Lower lobe of right lung (tissue), 2 donors: ENCODE data around the gene ETV6. TPM values are rescaled to one million over a fixed set of nuclear protein-coding genes. Genes with fewer than 3 reads are reported as not detected.
A peak's percentile ranks its signal among the peaks of the same experiment; 100 is the strongest.

ENCODE experiments used
- ATAC-seq, 2 donors: fragments of 200-7000 bp; cut with Tn5 transposase; one replicate each; pipeline ENCODE4 v1.9.1; 2020 to 2022; ENCODE audit warnings: mild to moderate bottlenecking in 2 of 2, moderate library complexity in 2 of 2
- DNase-seq: peaks from one replicate; pipeline ENCODE4 v3.0.0-alpha.2; 2020
- H3K27ac ChIP-seq: fragments of 200-600 bp; one replicate; pipeline ENCODE4 v1.8.0; 2022
- H3K27me3 ChIP-seq: fragments of 200-600 bp; one replicate; pipeline ENCODE4 v1.8.0; 2022; ENCODE audit warnings: low read depth
- H3K36me3 ChIP-seq: fragments of 200-600 bp; one replicate; pipeline ENCODE4 v1.8.0; 2022; ENCODE audit warnings: mild to moderate bottlenecking
- H3K4me1 ChIP-seq: fragments of 200-600 bp; one replicate; pipeline ENCODE4 v1.8.0; 2022
- H3K4me3 ChIP-seq: fragments of 200-600 bp; one replicate; pipeline ENCODE4 v1.8.0; 2022; ENCODE audit warnings: mild to moderate bottlenecking
- H3K9me3 ChIP-seq: fragments of 200-600 bp; one replicate; pipeline ENCODE4 v1.8.0; 2022
- intact Hi-C: fragments of 100-400 bp; cut with DNase I; formaldehyde crosslinking; loops from one replicate; pipeline ENCODE4 v1.11.0; 2022
- total RNA-seq: library from RNA; stranded (reverse); fragmentation: NEBNext Ultra II Directional; extraction: Animal tissue kit (Norgen Biotek cat#: 25700); gene quantifications from one replicate; pipeline ENCODE4 v1.2.1, GENCODE V29; 2021
- TF ChIP-seq, protein P1 (sequence below): fragments of 200-600 bp; IDR thresholded peaks from one replicate; pipeline ENCODE4 v1.8.0; 2022; ENCODE audit warnings: antibody characterized with exemption, mild to moderate bottlenecking
- donor health status: DM: no; HTN: yes; CAD: no; lungs with severe emphysema.

The ETV6 gene
- total RNA-seq, 1 donor from 2014 or later, result 48.4 TPM

DNA sequence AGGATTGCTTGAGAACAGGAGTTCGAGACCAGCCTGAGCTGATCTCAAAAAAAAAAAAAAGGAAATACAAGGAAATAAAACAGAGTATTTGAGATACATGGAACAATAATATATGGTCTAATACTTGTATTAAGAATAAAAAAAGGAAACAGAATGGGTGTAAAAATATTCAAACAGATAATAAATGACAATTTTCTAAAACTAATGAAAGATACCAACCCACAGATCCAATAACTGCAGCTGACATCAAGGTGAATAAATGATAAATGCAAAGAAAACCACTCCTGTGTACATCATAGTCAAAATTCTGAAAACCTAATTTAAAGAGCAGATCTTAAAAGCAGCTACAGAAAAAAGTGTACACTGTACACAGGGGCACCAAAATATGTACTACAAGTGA, 4.1 kb upstream of the ETV6 start:
- DNase-seq (no peak), ATAC-seq (no peak)
- TF ChIP-seq, protein P1, sequence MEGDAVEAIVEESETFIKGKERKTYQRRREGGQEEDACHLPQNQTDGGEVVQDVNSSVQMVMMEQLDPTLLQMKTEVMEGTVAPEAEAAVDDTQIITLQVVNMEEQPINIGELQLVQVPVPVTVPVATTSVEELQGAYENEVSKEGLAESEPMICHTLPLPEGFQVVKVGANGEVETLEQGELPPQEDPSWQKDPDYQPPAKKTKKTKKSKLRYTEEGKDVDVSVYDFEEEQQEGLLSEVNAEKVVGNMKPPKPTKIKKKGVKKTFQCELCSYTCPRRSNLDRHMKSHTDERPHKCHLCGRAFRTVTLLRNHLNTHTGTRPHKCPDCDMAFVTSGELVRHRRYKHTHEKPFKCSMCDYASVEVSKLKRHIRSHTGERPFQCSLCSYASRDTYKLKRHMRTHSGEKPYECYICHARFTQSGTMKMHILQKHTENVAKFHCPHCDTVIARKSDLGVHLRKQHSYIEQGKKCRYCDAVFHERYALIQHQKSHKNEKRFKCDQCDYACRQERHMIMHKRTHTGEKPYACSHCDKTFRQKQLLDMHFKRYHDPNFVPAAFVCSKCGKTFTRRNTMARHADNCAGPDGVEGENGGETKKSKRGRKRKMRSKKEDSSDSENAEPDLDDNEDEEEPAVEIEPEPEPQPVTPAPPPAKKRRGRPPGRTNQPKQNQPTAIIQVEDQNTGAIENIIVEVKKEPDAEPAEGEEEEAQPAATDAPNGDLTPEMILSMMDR, result no peak
- no peak overlapping the region for H3K27ac ChIP-seq
- intact Hi-C loops, result no loop called here
- H3K27me3 ChIP-seq, result no peaks in the 10 kb centered on the region
- H3K36me3 ChIP-seq, result no peaks in the 10 kb centered on the region
- peaks cover 7% of the 10 kb centered on the region for H3K4me1 ChIP-seq
- no peaks in the 10 kb centered on the region for H3K9me3 ChIP-seq
- no peak overlapping the region for H3K4me3 ChIP-seq

DNA sequence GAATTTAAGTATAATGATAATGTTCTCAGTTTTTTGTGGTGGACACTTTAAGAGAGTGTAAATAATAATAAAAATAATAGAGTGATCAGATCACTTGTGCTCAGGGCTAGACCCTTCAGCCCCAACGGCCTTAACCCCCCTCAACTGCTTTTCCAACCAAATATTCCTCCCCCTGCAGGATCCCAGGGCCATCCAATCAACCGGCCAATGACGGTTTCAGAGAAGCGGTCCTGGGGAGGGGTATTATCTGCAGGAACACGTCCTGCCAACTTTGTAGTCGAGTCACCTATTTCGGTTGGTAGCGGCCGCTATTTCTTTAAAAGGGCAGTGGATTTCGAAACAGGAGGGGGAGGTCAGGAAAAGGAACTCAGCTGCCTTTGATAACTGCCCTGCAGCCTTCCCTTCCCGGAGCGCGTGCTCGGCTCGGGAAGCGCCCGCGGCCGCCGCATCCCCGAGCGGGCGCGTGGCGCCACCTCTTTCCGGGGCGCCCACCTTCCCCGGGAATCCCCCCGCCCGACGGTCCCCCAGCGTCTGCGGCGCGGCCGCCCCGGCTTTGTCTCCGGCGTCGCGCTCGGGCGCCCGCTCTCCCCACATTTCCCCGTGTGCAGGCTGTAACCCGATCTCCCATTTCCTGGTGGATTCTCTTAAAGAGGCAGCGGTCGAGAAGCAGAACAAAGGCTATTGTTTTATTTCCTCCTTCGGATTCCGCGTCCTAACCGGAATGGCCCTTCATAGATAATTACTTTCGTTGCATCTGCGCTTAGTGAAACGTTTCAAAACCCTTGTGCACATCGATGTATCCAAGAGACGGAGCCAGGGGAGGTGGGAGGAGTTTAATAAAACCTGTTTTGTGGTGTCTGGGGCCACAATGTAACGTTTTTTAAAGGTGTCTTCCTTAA, 711 bp upstream of the ETV6 start:
- ATAC-seq (peak; percentile 79 to 84), DNase-seq (peak; percentile 71)
- H3K4me3 ChIP-seq, result peak overlapping the region; percentile 82
- peaks cover 26% of the 10 kb centered on the region for H3K4me1 ChIP-seq
- no peaks in the 10 kb centered on the region for H3K9me3 ChIP-seq
- H3K27ac ChIP-seq, result peak overlapping the region; percentile 96
- no peaks in the 10 kb centered on the region for H3K27me3 ChIP-seq
- intact Hi-C loops, result no loop called here
- TF ChIP-seq, protein P1, result no peak
- no peaks in the 10 kb centered on the region for H3K36me3 ChIP-seq

DNA sequence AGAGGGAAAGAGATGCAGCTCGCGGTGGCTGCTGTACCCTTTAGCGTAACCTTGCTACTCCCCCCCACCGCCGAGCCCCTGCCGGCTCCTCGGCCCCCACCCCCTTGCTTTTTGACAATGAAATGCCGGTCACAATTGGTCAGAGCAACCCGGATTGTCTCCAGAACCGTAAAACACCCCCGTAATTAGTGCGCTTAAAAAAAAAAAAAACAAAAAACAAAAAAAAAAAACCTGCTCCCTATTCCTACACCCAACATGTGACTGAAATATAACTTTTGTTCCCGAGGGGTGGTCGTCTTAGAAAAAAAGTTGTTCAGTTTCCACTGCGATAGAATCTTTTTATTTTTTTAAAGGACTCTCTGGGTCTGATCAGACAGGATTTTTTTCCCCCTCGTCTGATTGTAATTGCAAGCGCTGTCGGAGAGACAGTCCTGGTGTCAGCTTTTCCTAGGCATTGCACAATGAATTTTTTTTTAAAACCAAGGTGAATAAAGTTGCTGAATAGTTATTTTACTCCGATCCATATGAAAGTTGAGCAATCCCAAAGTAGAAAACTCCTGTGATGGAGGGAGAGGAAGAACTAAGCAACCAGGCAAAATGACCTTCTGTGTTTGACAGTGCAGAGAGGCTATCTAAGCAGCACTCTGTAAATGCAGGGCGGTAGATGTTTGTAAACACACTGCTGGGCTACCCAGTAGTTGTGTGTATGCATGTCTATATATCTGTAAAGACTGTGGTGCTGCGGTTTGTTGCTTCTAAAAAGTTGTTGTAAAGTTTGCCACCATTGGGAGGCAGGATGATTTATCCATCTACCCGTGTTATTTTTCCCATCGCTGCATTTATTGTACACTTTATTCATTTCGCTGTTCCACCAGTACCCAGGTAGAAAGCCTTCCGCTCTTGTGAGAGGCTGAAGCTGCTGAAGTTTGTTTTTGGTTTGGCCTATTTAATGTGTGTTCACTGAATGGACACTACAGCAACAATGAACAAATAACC, 1.1 kb downstream of the ETV6 start:
- H3K27ac ChIP-seq, result peak overlapping the region; percentile 96
- H3K9me3 ChIP-seq, result no peaks in the 10 kb centered on the region
- peaks cover 42% of the 10 kb centered on the region for H3K4me1 ChIP-seq
- intact Hi-C loops, result no loop called here
- DNase-seq (no peak), ATAC-seq (peak in 1 of 2 donors; percentile 13)
- peak overlapping the region; percentile 82 for H3K4me3 ChIP-seq
- TF ChIP-seq, protein P1, result no peak
- H3K27me3 ChIP-seq, result no peaks in the 10 kb centered on the region
- H3K36me3 ChIP-seq, result no peaks in the 10 kb centered on the region

DNA sequence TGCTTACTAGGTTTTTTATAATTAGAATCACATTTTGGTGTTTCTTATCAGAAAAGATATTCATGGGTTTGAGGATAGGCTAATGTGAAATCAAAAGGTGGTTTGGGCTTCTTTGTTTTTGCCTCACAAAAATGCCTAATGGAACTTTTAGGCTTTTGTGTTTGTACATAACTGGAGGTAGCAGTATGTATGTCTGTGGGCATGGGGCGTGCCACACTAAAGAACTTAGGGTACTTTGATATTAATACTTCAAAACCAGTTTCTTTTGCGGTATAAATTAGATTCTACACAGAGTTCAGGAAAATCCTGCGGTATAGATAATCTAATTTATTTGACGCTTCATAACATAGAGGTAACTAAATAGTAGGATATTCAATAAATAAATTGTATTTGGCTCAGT, 1.9 kb downstream of the ETV6 start:
- DNase-seq (no peak), ATAC-seq (no peak)
- TF ChIP-seq, protein P1, result no peak
- intact Hi-C loops, result no loop called here
- H3K36me3 ChIP-seq, result no peaks in the 10 kb centered on the region
- no peaks in the 10 kb centered on the region for H3K27me3 ChIP-seq
- peaks cover 50% of the 10 kb centered on the region for H3K4me1 ChIP-seq
- peak overlapping the region; percentile 96 for H3K27ac ChIP-seq
- peak overlapping the region; percentile 82 for H3K4me3 ChIP-seq
- H3K9me3 ChIP-seq, result no peaks in the 10 kb centered on the region

- H3K27me3 ChIP-seq, result no peaks in the 10 kb centered on the region
- no peaks in the 10 kb centered on the region for H3K36me3 ChIP-seq
- no peaks in the 10 kb centered on the region for H3K9me3 ChIP-seq
- ATAC-seq, result no peak
- H3K4me3 ChIP-seq, result peak overlapping the region; percentile 82
- peak overlapping the region; percentile 96 for H3K27ac ChIP-seq
- intact Hi-C loops, result no loop called here
- peaks cover 54% of the 10 kb centered on the region for H3K4me1 ChIP-seq
- no peak for DNase-seq
- TF ChIP-seq, protein P1, result no peak
Observed at GRCh38 chr12:11651785-11652184, 2.3 kb downstream of the ETV6 start.
